NCI-H1092 treated with DMSO at 0.1 percent for 48 hours (cell line): ENCODE results near the gene ERICH6.
"Not testable (repeated sequence)": the region's sequence is repeated elsewhere in the genome, so short reads cannot be mapped to it uniquely, and the experiment has no call there.

Source experiments
- DNase-seq: peaks from one replicate; lab custom pipeline; 2025; lab: John Stamatoyannopoulos, UW

Gene ERICH6

DNA sequence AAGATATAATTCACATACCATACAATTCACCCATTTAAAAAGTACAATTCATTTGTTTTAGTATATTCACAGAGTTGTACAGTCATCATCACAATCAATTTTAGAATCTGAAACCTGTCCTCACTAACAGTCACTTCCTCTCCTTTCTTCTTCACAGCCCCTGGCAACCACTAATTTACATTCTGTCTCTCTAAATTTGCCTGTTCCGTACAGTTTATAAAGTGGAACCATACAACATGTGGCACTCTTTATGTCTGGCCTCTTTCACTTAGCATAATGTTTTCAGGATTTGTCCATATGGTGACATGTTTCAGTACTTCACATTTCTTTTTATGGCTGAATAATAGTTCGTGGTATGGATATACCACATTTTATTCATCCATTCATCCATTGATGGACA, 22.7 kb downstream of the ERICH6 start:
- no peak for DNase-seq

DNA sequence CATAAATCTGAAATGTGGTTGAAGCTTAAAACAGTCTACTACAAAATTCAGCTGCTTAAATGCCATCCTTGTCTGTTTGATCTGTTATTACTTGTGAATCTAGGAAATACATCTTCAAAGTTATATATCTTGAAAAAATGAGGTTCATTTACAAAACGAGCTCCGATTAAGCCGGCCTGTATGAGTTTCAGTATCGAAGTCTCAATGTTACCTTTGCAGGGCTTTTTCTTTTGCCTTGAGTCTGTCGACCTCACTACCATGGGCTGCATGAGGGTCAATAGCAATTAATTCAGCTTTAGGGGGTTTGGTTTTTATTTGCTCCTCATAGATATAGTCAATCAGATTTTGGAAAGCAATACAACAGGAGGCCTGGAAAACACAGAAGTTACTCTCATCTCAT, 23.2 kb downstream of the ERICH6 start:
- no peak for DNase-seq

DNA sequence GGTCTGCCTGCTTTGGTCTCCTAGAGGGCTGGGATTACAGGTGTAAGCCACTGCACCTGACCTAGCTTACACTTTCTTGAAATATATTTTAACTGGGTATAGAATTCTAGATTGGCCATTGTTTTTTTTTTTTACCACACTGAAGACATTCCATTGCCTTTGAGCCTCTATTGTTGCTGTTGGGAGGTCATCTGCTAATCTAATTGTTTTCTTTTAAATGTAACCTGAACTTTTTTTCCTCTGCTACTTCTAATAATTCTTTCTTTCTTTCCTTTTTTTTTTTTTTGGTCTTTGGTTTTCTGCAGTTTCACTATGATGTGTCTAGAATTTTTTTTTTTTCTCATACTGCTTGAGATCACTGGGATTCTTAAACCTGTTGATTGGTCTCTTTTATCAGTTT, 28.1 kb downstream of the ERICH6 start:
- no peak for DNase-seq

DNA sequence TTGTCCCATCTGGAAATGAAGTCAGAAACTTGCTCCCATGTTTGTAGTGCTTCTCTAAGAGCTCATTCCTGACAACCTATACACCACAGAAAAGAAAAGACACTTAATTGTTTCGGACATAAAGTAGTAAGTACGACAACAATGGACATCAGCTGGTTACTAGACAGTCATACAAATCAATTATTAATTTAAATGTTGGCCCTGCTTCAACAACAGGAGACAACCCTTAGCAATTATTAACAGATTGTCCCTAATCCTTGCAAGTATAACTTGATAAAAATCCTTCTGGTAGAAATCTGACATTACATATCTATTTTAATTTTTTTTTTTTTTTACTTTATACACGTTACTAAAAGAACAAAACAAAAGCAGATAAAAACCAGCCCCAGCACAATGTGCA, 29.8 kb downstream of the ERICH6 start:
- DNase-seq, result no peak

DNA sequence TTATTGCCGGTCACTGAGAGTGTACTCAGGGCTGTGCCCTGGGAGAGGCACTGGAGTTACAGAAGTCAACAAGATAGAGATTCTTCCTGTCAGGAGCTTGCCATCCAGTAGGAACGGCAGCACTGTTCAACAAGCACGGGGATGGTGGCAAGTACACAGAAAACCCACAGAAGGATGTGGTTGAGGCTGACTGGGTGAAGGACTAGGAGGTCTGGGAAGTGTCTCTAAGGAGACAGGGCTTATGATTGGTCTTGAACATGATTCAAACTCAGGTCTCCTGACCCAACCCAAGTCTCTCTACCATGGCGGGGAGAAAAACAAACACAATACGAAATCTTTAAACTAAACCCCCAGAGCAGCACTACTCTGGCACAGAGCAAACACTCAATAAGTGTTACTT, 37.6 kb downstream of the ERICH6 start:
- DNase-seq, result no peak

DNA sequence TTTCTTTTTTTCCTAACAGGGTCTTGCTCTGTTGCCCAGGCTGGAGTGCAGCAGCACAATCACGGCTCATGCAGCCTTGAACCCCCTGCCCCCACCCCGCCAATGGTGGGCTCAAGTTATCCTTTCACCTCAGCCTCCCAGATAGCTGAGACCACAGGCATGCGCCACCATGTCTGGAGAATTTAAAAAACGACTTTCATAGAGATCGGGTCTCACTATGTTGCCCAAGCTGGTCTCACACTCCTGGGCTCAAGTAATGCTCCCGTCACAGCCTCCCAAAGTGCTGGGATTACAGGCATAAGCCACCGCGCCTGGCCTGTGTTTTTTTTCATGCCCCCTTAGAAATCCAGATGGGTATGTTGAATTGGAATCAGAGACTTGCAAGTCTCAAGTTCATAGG, 40.3 kb downstream of the ERICH6 start:
- DNase-seq, result no peak

DNA sequence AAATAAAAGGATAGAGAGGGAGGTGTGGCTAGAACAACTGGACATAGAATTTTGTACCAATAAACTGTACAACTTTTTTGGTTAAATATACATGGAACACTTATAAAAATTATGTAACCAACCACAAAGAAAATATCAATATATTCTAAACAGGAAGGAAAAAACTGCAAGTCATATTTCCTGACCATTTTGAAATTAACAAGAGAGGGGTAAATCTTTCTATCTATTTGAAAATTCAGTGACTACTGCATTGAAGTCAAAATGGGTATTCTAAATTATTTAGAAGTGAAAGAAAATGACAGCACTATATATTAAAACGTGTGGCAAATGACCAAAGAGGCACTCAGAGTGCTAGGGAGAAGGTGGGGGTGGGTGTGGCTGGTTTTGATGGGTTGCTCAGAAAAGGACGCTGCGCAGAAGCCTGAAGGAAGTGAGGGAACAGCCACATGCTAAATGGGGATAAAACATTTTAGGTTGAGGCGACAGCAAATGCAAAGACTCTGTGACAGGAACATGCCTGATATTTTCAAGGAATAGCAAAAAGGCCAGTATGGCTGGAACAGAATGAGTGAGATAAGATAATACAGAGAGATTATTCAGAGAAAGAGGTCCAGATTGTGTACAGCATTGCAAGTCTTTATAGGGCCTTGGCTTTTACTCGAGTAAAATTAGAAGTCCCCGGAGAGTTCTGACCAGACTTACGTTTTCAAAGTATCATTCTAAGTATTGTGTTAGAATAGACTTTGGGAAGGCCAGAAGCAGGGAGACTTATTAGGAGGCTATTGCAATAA, 41.1 kb downstream of the ERICH6 start:
- no peak for DNase-seq

DNA sequence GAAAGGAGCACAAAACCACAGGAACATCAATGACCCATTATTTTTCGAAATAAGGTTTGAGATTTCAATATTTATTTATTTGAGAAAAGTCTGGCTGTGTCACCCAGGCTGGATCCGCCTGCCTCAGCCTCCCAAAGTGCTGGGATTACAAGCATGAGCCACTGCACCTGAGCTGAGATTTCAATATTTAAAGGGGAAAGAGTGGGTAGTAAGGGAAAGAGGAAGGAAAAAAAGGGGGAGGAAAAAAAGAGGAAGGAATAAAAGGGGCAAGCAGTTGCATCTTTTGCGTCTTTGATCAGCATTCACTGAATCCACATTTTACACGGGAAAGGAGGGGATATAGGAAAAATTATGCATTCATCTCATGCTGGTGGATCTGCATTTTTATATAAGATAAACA, 47.4 kb downstream of the ERICH6 start:
- no peak for DNase-seq

DNA sequence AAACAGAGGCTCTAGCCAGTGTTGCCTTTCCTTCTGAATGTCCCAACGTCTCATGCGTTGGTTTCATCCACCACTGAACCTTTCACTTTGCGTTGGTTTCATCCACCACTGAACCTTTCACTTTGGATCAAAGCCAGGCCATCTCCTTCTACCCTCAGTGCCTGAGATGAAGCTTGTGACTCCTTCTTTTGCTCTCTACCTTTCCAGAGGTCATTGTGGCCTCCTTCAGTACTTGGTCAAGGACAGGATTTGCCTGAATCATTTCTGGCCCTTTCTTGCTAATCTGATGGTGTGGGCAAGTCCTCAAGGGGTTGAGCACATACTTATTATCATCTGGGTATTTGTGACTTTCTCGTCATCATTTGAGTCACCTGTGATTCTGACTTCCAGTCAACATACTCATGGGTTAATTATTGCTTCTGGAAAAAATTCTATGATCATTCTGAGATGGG, 50.6 kb downstream of the ERICH6 start:
- no peak for DNase-seq

DNA sequence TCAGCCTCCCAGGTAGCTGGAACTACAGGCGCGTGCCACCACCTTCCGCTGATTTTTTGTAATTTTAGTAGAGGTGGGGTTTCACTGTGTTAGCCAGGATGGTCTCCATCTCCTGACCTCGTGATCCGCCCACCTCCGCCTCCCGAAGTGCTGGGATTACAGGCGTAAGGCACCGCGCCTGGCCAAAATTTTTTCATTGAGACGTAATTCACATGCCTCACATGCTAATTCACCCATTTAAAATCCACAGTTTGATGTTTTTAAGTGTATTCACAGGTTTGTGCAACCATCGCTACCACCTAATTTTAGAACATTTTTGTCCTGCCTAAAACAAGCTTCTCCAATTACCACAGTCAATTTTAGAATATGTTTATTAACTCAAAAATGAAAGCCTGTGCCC, 63.5 kb downstream of the ERICH6 start:
- DNase-seq, result no peak

DNA sequence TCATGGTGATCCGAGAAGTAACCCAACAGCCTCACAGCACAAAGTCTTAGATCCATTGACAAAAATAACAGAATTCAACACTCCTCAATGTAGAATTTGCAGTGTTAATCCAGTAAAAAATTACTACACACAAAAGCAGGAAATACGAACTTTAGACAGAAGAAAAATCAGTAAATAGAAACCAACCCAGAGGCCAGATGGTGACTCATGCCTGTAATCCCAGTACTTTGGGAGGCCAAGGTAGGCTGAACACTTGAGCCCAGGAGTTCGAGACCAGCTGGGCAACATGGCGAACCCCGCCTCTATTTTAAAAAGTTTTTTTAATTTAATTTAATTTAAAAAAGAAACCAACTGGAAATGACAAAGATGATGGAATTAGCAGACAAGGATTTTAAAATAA, 64.5 kb downstream of the ERICH6 start:
- no peak for DNase-seq

DNA sequence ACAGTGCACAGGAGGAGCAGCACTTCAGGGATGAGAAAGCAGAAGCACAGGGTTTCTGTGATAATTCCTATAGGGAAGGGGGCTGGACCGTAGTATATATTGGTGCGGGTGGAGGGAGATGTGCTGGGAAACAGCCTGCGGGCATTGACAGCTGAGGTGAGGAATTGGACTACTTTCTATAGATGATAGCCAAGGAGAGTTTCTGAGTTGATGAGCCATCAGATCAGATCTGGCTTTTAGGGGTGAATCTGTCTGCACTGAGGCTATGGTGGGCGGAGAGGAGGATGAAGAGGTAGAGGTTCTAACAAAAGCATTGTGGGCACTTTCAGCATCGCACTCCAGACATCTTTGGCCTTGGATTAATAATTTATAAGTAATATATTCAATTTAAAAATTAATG, 67.5 kb downstream of the ERICH6 start:
- no peak for DNase-seq

DNA sequence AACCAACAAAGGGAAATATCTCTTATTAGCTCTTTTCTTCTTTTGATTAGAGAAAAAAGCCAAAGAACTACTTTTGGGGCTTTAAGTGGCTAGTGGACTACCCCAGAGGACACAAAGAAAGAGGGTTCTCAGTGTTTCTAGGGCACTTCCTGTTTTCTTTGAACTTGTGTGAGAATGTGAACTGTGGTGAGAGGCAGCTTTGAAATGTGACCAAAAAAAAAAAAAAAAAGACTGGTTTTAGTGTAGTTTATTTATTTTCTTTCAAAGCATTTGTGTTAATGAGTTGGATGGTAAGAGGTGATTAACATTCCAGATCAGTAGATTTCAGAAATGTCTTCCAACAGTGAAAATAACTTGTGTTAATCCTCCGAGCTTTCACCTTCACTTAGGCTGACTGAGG, 68.2 kb downstream of the ERICH6 start:
- no peak for DNase-seq

DNA sequence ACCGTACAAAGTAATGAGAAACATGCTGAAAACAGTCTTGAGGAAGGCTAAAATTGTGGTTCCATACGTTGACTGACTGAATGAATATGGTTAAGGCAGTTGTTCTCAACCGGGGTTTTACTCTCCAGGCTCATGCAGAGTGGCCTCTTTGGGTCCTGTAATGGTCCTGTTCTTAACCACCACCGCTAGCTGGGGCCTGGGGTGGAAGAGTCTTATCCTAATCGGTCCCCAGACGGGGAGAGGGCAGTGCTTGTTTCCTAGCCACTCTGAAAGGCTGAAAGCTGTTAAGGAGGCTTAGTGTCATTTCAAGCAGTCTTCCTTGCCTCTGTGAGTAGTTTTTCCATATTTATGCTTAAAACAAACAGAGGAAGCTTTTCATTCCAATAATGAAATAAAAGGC, 68.6 kb downstream of the ERICH6 start:
- no peak for DNase-seq

DNA sequence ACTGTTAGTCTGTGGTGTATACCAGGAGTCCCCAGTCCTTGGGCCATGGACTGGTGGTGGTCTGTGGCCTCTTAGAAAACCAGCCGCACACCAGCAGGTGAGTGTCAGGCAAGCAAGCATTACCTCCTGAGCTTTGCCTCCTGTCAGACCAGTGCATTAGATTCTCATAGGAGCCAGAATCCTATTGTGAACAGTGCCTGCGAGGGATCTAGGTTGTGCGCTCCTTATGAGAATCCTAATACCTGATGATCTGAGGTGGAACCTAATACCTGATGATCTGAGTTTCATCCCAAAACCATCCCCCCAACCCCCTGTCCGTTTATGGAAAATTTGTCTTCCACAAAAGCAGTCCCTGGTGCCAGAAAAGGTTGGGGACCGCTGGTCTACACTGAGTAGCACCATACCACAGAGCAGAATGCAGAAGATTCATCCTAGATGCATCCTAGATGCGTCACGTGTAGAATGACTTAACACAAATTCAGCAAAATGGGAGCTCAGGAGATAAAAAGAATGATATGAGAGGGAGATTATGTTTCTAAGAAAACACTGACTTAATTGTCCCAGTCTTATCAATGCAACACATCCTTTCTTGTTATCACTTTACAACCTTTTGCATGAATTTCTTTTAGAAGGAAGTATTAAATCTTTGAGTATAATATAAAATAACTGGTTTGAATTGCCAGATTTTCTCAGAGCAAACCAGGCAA, 72.1 kb downstream of the ERICH6 start:
- DNase-seq, result no peak

DNA sequence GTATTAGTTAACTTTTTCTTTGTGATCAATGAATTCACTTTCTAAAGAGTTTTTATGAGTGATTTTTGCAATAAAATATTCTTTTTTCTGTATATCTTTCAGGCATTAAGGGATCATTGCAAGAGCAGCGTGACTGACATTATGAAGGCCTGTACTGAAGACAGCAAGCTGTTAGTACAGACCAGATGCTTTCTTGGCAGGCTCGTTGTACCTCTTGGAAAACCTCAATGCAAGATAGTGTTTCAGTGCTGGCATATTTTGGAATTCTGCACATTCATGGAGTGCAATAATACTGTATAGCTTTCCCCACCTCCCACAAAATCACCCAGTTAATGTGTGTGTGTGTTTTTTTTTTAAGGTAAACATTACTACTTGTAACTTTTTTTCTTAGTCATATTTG, 76.2 kb downstream of the ERICH6 start:
- no peak for DNase-seq

DNA sequence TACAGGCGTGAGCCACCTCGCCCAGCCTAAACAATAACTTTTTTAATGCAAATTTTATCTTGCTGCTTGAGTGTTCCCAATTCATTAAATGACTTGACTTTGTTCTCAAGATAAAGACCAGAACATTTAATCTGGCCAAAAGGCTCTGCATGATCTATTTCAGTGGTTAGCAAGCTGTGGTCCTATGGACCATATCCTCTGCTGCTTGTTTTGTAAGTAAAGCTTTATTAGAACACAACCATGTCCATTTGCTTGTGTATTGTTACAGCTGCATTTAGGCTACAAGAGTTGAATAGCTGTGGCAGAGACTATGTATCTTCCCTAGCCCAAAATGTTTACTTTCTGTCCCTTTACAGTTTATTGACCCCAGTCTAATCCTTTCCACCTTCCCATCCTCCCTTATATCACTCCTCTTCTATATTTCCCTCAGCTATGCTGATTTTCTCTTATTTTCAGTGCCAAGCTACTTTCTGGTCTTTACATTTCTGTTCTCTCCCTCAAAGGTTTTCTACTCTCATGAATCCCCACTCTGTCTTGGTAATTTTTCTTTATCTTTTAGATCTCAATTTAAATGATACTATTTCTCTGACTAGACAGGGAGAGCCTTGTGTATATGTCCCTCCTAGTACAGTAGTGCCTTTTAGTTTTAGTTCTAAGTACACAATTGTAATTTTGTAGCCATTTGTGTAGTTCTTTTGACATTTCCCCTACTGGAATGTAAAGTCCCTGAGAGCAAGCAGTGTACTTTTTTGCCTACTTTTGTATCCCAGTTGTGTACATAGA, 77.4 kb downstream of the ERICH6 start:
- DNase-seq, result no peak

DNA sequence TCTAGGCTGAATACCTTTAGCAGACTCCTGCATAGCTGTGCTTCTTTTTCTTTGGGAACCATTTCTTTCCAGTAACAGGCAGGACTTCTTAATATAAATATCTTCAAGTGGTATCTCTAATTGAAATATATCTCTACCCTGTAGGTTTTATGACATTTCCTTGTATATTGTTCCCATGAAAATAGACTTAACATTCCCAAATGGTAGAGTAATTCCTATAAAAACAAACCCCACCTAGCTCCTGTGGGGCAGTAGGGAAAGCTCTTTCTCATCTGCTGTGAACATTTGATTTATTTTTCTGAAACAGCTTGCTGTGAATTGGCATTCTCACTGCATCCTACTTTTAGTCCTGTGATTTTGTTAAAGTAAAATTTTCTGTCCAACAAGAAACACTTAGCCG, 79.8 kb downstream of the ERICH6 start:
- DNase-seq, result no peak

DNA sequence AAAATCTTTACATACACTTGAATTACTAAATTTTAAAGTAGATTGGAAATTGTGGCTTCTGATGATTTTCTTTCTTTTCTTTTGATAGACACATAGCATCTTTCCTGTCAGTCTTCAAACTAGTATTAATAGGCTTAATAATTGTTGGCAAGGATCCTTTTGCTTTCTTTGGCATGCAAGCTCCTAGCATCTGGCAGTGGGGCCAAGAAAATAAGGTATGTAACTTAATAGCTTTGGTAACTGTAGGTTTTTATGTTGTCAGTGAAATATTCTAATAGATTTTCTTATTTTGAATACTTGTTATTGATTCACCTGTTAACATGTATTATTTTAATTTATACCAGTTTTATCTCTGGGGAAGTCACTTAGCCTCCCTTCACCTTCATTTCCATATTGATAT, 80.8 kb downstream of the ERICH6 start:
- DNase-seq, result not testable (repeated sequence)

DNA sequence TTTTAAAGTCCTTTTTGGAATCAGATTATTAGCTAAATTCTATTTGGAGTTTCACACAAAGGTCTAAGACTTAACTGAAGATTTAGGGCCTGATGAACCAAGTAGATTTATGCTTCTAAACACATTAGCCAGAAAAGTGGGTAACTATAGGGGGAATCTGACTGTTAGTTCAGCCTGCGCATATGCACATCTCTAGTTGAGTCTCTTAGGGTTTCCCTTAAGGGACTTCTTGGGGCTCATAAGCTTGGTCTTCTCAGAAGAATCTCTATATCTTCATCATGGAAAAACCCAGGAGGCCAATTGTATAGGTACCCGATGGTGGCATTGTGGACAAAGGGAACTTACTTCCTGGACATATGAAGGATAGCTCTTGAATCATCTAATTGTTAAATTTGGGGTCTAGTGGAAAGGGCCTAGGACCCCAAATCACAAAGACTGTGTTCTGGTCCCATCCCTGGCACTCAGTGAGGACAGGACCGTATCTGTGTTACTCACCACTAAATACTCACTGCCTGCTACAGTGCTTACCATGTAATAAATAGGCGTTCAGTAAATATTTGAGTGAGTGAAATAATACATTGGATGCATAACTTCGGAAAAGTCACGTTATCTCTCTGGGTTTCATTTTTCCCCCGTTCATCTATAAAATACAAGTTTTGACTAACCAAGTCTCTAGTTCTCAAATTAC, 83.6 kb downstream of the ERICH6 start:
- DNase-seq, result no peak

DNA sequence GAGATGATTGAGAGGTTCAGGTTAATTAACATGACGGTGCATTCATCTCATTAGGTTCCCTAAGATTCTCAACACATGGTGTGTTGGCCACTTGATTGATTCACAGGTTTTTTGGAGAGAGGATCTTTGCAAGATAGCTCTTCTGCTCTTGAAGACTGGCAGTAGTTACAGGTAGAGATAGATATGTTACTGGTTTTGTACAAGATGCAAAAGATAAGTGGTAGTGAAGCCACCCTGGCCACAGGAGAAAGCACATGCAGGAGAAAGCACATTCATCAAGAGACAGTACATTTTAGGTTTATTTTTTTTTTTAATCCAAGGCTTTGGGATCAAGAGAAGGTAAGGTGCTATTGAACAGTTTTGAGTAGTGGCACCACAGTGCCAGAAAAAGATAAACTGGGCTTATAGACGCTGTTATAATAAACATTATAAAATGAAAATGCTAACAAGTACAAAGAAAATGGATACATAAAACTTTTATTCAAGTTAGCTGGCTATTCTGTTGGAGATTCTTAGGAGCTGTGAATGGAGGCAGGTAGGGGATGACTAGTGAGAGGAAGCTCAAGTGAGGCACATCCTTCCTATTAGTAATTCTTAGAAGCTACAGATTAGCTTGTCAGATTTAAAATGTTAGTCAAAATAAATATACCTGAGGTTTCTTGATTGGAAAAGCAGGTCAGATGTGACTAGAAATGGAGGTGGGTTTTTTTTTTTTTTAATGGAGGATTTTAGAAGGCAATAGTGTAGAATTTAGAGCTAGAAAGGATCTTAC, 89.8 kb downstream of the ERICH6 start:
- no peak for DNase-seq

DNA sequence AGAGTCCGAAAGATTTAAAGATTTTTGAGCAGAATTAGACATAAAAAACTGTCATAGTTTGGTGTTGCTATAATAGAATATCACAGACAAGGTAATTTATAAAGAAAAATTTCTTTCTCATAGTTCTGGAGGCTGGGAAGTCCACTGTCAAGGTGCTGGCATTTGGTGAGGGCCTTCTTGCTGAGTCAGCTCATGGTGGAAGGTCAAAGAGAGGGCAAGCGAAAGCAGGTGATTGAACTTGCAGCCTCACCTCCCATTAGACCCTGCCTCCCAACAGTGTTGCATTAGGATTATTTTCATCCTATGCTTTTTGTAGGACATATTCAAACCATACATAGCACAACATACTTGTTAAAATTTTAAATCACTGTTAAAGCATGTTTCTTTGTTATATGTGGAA, 90.7 kb downstream of the ERICH6 start:
- no peak for DNase-seq
